ENCODE data around the gene AADACL4.

The AADACL4 gene

GRCh38 chr1:12613180-12613579 lies 30.7 kb upstream of the AADACL4 start:
- DNase-seq: no peak

GRCh38 chr1:12614402-12615158 lies 29.3 kb upstream of the AADACL4 start:
- DNase-seq: no peak

DNA sequence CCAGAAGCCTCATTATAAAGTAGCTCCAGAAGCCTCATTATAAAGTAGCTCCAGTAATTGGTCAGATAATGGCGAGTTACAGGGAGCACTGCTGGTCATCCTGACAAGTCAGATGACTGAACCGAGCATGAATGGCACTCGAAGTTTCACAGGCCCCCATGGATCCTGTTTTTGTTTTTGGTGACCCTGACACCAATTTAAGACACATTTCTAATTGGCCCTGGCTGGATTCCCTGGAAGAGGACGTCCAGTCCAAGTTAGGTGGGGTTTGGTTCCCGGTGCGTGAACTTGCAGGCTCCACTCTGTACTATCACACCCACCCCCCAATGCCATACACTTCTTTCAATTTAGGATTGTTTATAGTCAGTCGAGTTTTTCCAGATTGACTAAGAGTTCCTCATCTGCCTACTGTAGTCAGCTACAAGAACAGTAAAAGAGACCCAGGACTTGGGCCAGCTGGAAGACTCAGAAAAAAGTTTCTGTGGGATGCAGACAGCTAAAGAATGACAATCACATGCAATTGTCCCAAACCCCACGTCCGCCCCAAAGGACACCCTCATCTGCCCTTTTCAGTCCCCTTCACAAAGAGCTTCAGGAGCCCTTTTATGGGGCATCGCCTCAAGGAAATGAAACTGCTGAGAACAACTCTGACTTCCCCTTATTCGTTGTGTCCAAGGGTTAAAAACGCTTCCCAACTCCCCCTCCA lies 28.6 kb upstream of the AADACL4 start:
- no peak for DNase-seq

DNA sequence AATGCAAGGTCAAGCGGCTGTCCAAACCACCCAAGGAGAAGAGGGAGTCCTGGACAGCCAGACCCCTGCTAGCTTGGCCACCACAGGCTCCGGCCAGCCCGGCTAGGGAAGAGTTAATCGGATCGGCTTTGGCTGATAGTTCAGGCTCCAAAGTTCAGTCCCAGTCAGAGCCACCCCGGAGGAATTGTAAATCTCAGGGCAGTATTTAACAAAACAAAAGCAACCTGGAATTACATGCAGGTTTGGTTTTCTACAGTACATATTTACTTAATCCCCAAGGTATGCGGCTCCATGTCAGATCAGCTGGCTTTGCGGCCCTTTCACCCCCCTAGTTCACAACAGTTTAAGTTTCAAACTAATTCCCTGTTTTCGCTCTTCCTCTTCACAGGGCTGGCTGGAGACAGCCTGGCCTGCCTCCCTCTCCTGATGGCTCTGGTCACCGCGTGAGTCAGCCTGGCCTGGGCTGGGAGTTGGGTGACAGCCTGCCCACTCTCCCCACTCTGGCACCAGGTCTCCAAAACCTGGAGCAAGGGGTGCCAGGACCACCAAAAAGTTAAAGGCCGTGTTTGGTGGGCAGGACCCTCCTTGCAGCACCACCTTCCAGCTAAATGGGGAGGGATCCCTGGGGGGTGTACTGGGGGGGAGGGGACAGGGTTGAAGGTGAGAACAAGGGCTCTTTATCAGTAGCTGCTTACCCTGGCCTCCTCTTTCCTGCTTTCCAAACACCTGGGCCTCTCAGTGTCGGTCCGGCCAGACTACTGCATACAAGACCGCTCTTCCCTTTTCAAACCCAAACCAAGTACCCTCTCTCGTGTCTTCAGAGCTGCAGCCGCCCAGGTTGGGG lies 27.8 kb upstream of the AADACL4 start:
- DNase-seq: no peak

- DNase-seq: peak; percentile 60
Measured at GRCh38 chr1:12616709-12617373, 27.0 kb upstream of the AADACL4 start.

- peak; percentile 58 for DNase-seq
Measured at GRCh38 chr1:12617511-12617900, 26.4 kb upstream of the AADACL4 start.

DNA sequence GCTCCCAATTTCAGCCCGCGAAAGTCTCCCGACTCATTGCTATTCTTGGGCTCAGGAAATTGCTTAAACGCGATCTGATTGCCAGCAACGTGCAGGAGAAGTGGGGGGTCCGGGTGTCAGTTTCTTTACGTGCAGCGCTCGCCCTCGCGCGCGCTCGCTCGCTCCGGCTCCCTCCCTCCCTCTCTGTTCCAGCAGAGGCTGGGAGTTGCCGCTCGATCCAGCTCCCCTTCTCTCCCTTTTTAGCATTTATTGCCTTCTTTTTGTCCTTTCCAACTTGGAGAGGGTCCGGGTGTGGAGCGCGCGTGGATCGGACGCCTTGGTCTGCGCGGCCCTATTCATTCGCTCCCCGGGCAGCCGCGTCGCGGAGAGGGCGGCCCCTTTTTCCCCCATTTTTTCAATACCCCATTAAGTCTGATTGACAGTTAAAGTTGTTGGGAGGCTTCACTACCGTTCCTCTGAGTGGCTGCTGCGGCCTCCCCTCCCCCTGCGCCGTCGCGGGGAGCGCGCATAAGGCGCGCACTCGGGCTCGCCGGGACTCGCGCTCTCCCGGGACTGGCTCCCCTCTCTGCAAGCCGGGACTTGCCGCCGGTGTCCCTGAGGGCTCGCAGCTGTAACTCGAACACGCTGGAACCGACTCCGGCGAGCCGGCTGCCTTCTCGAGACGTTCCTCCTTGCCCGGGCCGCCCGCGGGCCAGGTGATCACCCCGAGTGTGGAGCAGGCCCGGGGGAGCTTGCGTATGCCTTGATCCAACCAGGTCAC lies 25.8 kb upstream of the AADACL4 start, which contains the start of gene DHRS3:
DHRS3 (minus strand) TSS at position 310 of the 760 bp plus-strand sequence. CDS start 862 bp downstream, outside the sequence.
- peak; percentile 73 for DNase-seq

GRCh38 chr1:12618661-12618964 lies 25.3 kb upstream of the AADACL4 start:
- no peak for DNase-seq

- peak; percentile 83 for DNase-seq
Measured at GRCh38 chr1:12618965-12619791, 24.7 kb upstream of the AADACL4 start.

DNA sequence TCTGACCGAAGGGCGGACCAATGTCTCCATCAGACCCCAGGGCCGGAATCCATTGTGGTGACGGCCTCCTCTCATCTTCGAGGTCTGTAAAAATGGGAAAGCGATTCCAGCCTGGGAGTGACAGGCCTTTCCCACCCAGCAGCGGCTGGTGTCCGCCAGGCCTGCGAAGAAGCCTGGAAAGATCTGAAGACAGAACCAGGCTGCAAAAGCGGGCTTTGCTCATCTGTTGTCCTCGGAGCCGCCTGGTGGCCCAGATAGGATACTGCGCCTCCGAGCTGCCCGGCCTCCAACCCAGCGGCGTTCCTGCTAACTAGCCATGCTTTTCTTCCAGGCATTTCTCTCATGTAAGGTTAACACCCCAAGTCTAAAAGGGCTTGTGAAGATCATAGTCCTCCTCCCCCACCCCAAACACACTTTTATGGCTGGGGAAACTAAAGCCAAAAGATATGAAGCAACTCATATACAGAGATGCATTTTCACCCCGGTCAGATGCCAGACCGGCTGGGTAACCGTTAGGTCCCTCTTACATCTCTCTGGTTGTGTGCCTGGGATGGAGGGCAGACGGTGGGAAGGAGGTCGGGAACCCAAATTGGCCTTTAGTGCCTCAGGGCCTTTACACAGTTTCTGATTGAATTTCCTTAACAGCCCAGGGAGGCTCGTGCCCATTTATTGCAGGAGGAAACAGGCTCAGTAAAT lies 23.9 kb upstream of the AADACL4 start:
- DNase-seq: peak; percentile 86

- peak; percentile 47 for DNase-seq
Measured at GRCh38 chr1:12620488-12620865, 23.4 kb upstream of the AADACL4 start.

- DNase-seq: no peak
Measured at GRCh38 chr1:12620931-12621330, 23.0 kb upstream of the AADACL4 start.

GRCh38 chr1:12621346-12622335 lies 22.2 kb upstream of the AADACL4 start:
- DNase-seq: no peak

- DNase-seq: no peak
Measured at GRCh38 chr1:12622506-12622905, 21.4 kb upstream of the AADACL4 start.

GRCh38 chr1:12625276-12625675 lies 18.6 kb upstream of the AADACL4 start:
- DNase-seq: no peak

DNA sequence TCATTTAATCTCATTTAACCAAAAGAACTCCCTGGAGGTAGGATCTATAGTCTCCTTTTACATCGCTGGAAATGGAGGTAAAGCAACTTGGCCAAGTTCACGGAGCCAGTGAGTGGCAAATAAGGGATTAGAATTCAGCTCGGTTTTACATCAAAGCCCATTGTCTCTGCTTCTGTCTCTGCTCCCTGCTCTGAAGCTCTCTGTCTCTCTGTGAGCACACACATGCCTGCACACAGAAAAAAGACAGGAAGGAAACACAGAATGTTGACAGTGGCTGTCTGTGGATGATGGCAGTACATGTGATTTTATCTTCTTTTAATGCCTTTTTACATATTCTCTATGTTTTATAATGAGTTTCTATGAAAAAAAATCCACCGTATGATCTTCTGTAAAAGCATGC lies 17.0 kb upstream of the AADACL4 start:
- DNase-seq: no peak

DNA sequence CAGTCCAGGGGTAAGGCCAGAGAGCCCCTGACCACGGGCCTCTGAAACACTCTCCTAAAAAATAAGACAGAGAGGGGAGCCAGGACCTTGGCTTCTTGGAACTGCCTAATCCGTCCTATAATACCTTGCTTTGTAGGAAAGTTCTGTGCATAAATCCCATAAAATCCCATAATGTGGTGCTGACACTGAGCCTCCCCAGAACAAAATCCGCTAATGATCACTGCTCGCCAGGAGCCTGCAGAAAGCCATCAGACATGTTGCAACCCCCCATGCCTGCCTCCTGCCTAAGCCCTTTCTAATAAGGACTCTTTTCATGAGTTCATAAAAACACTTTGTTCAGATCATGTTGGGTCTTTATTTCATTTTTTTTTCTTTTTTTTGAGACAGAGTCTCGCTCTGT lies 16.6 kb upstream of the AADACL4 start:
- no peak for DNase-seq

GRCh38 chr1:12629511-12629956 lies 14.4 kb upstream of the AADACL4 start:
- no peak for DNase-seq
